ENCODE measurements around the gene CDKN1B.

DNA sequence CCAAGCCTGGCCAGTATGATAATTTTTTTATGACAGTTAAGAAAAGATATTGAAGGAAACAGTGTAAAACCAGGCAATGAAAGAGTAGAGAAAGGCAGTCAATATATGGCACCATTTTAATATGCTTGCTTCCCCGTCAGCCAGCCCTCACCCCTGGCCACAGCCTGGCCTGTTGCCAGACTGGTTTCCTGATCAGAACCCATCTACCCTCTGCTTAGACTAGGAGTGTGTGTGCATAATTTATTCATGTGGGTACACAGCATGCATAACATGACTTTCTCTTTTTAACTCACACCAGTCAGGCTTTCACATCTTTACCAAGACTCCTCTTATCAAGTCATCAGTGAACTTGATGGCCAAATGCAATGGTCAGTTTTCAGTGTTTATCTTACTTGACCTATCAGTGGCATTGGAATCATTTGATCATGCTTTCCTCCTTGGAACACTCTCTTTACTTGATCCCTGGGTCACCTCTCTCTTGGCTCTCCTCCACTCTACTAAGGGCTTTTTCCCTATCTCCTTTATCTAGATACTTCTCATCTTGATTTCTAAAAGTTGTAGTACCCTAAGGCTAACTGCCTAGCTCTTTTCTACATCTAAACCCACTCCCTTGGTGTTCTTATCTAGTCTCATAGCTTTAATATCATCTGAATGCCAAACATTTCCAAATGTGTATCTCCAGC lies 11.2 kb upstream of the CDKN1B start:
- TF ChIP-seq TAF1 (IDR thresholded peaks at IDR 0.05; ENCODE audit: low read depth, low read length), result no peak
- TF ChIP-seq POLR2A (IDR thresholded peaks at IDR 0.05; ENCODE audit: low read depth, low read length), result no peak
- TF ChIP-seq POLR2AphosphoS5 (IDR thresholded peaks at IDR 0.05; ENCODE audit: low read depth, low read length), result no peak
- no peak for TF ChIP-seq POU2F2 (IDR thresholded peaks at IDR 0.05; ENCODE audit: low read depth, low read length)
- no peak for TF ChIP-seq PAX5 (IDR thresholded peaks at IDR 0.05; ENCODE audit: insufficient read depth, low read length, severe bottlenecking)
- no peak for TF ChIP-seq SPI1 (IDR thresholded peaks at IDR 0.05; ENCODE audit: low read depth, low read length)

All from GM12891 (cell line).